ENCODE measurements around the gene DIDO1. TPM values are rescaled to one million over a fixed set of nuclear protein-coding genes. Genes with fewer than 3 reads are reported as not detected.

Gene DIDO1
- total and polyA plus RNA-seq, 2 of the 13 experiments (the other 11 are each of a cell fraction or from before 2014, with no cell fraction given), result 75.0 to 75.1 TPM

GRCh38 chr20:62875419-62876361 is 50.6 kb downstream of the DIDO1 start (continued):
- no peak for TF ChIP-seq ZNF317 (CRISPR knock-in tag; IDR thresholded peaks at IDR 0.05)
- no peak for TF ChIP-seq WIZ (CRISPR knock-in tag; IDR thresholded peaks at IDR 0.05)
- TF ChIP-seq FOXK1 (CRISPR knock-in tag; IDR thresholded peaks at IDR 0.05; ENCODE audit: borderline replicate concordance, low read depth), result peak; percentile 43; the same call in 1 of the 2 replicates
- peak; percentile 81 for TF ChIP-seq KAT8 (CRISPR knock-in tag; IDR thresholded peaks at IDR 0.05)
- TF ChIP-seq LCORL (IDR thresholded peaks at IDR 0.05), result no peak
- TF ChIP-seq LCORL (CRISPR knock-in tag; IDR thresholded peaks at IDR 0.05), result peak; percentile 71
- TF ChIP-seq REXO4 (CRISPR knock-in tag; IDR thresholded peaks at IDR 0.05; ENCODE audit: borderline replicate concordance), result no peak
- TF ChIP-seq ZNF552 (CRISPR knock-in tag; IDR thresholded peaks at IDR 0.05; ENCODE audit: borderline replicate concordance), result no peak
- TF ChIP-seq ATF7-NPFF (CRISPR knock-in tag; IDR thresholded peaks at IDR 0.05; ENCODE audit: low read depth), result peak; percentile 11; the same call in 1 of the 2 replicates
- TF ChIP-seq ZNF616 (CRISPR knock-in tag; IDR thresholded peaks at IDR 0.05; ENCODE audit: low read depth), result peak; percentile 46; the same call in 1 of the 2 replicates
- TF ChIP-seq ZEB1 (IDR thresholded peaks at IDR 0.05; ENCODE audit: insufficient replicate concordance, low read depth), result no peak
- TF ChIP-seq ZNF83 (CRISPR knock-in tag; IDR thresholded peaks at IDR 0.05; ENCODE audit: borderline replicate concordance), result no peak
- no peak for TF ChIP-seq KAT2B (IDR thresholded peaks at IDR 0.05; ENCODE audit: borderline replicate concordance, low read depth, low read length)
- TF ChIP-seq MAZ (IDR thresholded peaks at IDR 0.05; ENCODE audit: borderline replicate concordance, low read depth, low read length), result peak; percentile 73; the same call in 1 of the 2 replicates
- TF ChIP-seq MAZ (CRISPR knock-in tag; IDR thresholded peaks at IDR 0.05; ENCODE audit: low read depth), result no peak
- TF ChIP-seq GABPB1 (CRISPR knock-in tag; IDR thresholded peaks at IDR 0.05), result peak; percentile 69
- TF ChIP-seq TOE1 (CRISPR knock-in tag; IDR thresholded peaks at IDR 0.05), result no peak
- TF ChIP-seq DPF2 (CRISPR knock-in tag; IDR thresholded peaks at IDR 0.05; ENCODE audit: borderline replicate concordance, low read depth), result peak; percentile 45; the same call in 1 of the 2 replicates
- TF ChIP-seq FOXC1 (CRISPR knock-in tag; IDR thresholded peaks at IDR 0.05; ENCODE audit: borderline replicate concordance), result no peak
- TF ChIP-seq ZFX (CRISPR knock-in tag; IDR thresholded peaks at IDR 0.05; ENCODE audit: low read depth), result no peak; the same call in none of the 2 replicates
- peak; percentile 68 for TF ChIP-seq ERF (CRISPR knock-in tag; IDR thresholded peaks at IDR 0.05)
- no peak; the same call in 1 of the 2 replicates for TF ChIP-seq NFYB (CRISPR knock-in tag; IDR thresholded peaks at IDR 0.05)
- TF ChIP-seq ZBTB14 (CRISPR knock-in tag; IDR thresholded peaks at IDR 0.05), result no peak
- no peak for TF ChIP-seq TERF1 (CRISPR knock-in tag; IDR thresholded peaks at IDR 0.05)
- peak; percentile 80 for TF ChIP-seq POLR2G (IDR thresholded peaks at IDR 0.05; ENCODE audit: low read depth, low read length)
- TF ChIP-seq NBN (conservative IDR thresholded peaks at IDR 0.05), result no peak
- TF ChIP-seq STAT5B (CRISPR knock-in tag; IDR thresholded peaks at IDR 0.05), result no peak
- no peak for TF ChIP-seq CBFB (CRISPR knock-in tag; IDR thresholded peaks at IDR 0.05)
- TF ChIP-seq ZBTB1 (CRISPR knock-in tag; IDR thresholded peaks at IDR 0.05; ENCODE audit: borderline replicate concordance), result peak; percentile 93; the same call in 1 of the 2 replicates
- no peak for TF ChIP-seq MED8 (CRISPR knock-in tag; IDR thresholded peaks at IDR 0.05; ENCODE audit: insufficient replicate concordance)

Measured in HepG2 (cell line).